Mammary epithelial cell (primary cell): ENCODE measurements around the gene TMEFF2.

ENCODE experiments used
- EZH2 ChIP-seq: IDR thresholded peaks from 2 replicates; pipeline ENCODE4 v1.6.1; 2012; ENCODE audit warnings: low read length, inconsistent platforms, borderline replicate concordance
- TF ChIP-seq, protein P1 (sequence below), 2 donors: IDR thresholded peaks in 1 of 2; conservative IDR thresholded peaks in 1 of 2; 2 replicates each; pipeline ENCODE4 v1.5.1; 2011 to 2012; ENCODE audit warnings: inconsistent platforms in 2 of 2, low read length in 2 of 2, mild to moderate bottlenecking in 2 of 2, control low read depth in 1 of 2, low read depth in 1 of 2; ENCODE audit not compliant: insufficient read depth in 1 of 2; ENCODE audit errors: extremely low read depth in 1 of 2

DNA sequence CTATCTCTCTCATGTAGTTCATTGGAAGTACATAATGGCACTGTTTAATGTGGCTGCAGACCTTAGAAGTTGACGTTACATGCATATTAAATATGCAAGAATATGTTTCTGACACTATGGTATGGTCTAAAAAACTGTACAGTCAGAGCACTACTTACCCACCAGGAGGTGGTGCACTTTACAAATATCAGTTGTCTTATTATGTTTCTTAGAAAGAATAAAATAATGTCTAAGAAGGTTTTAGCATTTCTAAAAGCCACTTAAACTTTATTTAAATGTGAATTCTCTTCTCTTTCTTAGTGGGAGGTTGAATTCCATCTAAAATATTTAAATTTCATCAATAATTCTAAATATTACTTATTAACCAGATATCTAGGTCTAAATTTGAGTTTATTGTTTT is 4.3 kb downstream of the TMEFF2 start:
- TF ChIP-seq, protein P1, sequence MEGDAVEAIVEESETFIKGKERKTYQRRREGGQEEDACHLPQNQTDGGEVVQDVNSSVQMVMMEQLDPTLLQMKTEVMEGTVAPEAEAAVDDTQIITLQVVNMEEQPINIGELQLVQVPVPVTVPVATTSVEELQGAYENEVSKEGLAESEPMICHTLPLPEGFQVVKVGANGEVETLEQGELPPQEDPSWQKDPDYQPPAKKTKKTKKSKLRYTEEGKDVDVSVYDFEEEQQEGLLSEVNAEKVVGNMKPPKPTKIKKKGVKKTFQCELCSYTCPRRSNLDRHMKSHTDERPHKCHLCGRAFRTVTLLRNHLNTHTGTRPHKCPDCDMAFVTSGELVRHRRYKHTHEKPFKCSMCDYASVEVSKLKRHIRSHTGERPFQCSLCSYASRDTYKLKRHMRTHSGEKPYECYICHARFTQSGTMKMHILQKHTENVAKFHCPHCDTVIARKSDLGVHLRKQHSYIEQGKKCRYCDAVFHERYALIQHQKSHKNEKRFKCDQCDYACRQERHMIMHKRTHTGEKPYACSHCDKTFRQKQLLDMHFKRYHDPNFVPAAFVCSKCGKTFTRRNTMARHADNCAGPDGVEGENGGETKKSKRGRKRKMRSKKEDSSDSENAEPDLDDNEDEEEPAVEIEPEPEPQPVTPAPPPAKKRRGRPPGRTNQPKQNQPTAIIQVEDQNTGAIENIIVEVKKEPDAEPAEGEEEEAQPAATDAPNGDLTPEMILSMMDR (conservative IDR thresholded peaks at IDR 0.05 in 1 of 2, IDR thresholded peaks at IDR 0.05 in 1 of 2; ENCODE audit: extremely low read depth in 1 of 2, insufficient read depth in 1 of 2, low read depth in 1 of 2, low read length in 2 of 2): peak; percentile 43 to 63
- TF ChIP-seq EZH2: no peak
